Activated B cell treated with CpG ODN at 0.5 μM for 24 hours (primary cell): ENCODE data around the gene THRSP. TPM values are rescaled to one million over a fixed set of nuclear protein-coding genes. Genes with fewer than 3 reads are reported as not detected.
"Not testable (repeated sequence)": the region's sequence is repeated elsewhere in the genome, so short reads cannot be mapped to it uniquely, and the experiment has no call there.

Experiments used
- ATAC-seq: fragments of 200-7000 bp; cut with Tn5 transposase; one replicate; pipeline ENCODE4 v1.10.0; 2021; ENCODE audit warnings: low read depth, mild to moderate bottlenecking, moderate library complexity
- CTCF ChIA-PET: fragments of 350-600 bp; sonication (Branson Sonifier 250); formaldehyde crosslinking; loops from one replicate; lab custom pipeline; 2021; ENCODE audit warnings: antibody characterized with exemption; lab: Charles Lee
- POLR2A ChIA-PET: fragments of 350-600 bp; sonication (Branson Sonifier 250); formaldehyde crosslinking; loops from one replicate; lab custom pipeline; 2021; ENCODE audit warnings: antibody characterized with exemption; lab: Charles Lee
- DNase-seq: peaks from one replicate; pipeline ENCODE4 v3.0.0; 2022
- H3K27ac Mint-ChIP-seq: one replicate; pipeline ENCODE4 v1.8.0; 2020; ENCODE audit warnings: mixed read lengths
- H3K27me3 Mint-ChIP-seq: one replicate; pipeline ENCODE4 v1.8.0; 2021; ENCODE audit warnings: mixed read lengths
- H3K36me3 Mint-ChIP-seq: one replicate; pipeline ENCODE4 v1.8.0; 2021; ENCODE audit warnings: low read depth, mixed read lengths
- H3K4me1 Mint-ChIP-seq: one replicate; pipeline ENCODE4 v1.8.0; 2021; ENCODE audit warnings: mixed read lengths
- H3K4me3 Mint-ChIP-seq: one replicate; pipeline ENCODE4 v1.8.0; 2020; ENCODE audit warnings: mild to moderate bottlenecking, mixed read lengths
- H3K9me3 Mint-ChIP-seq: one replicate; pipeline ENCODE4 v1.8.0; 2020; ENCODE audit warnings: mixed read lengths
- intact Hi-C: fragments of 100-400 bp; cut with micrococcal nuclease; formaldehyde crosslinking; loops from one replicate; pipeline ENCODE4 v1.15.1; 2024
- total RNA-seq: library from RNA; stranded (reverse); gene quantifications from 2 replicates; pipeline ENCODE4 v1.2.3, GENCODE V29; 2022
- TF ChIP-seq, protein P1 (sequence below): fragments of 200-600 bp; IDR thresholded peaks from one replicate; pipeline ENCODE4 v1.8.0; 2022; ENCODE audit warnings: antibody characterized with exemption, mild to moderate bottlenecking

THRSP gene
- total RNA-seq, 1 donor from 2014 or later = not detected

- Mint-ChIP-seq H3K9me3 (no peaks in the 10 kb centered on the region), H3K27me3 (no peaks in the 10 kb centered on the region), H3K4me3 (no peak overlapping the region), H3K4me1 (peaks cover 31% of the 10 kb centered on the region), H3K27ac (no peak overlapping the region), H3K36me3 (peaks cover 3% of the 10 kb centered on the region)
- TF ChIP-seq, protein P1, sequence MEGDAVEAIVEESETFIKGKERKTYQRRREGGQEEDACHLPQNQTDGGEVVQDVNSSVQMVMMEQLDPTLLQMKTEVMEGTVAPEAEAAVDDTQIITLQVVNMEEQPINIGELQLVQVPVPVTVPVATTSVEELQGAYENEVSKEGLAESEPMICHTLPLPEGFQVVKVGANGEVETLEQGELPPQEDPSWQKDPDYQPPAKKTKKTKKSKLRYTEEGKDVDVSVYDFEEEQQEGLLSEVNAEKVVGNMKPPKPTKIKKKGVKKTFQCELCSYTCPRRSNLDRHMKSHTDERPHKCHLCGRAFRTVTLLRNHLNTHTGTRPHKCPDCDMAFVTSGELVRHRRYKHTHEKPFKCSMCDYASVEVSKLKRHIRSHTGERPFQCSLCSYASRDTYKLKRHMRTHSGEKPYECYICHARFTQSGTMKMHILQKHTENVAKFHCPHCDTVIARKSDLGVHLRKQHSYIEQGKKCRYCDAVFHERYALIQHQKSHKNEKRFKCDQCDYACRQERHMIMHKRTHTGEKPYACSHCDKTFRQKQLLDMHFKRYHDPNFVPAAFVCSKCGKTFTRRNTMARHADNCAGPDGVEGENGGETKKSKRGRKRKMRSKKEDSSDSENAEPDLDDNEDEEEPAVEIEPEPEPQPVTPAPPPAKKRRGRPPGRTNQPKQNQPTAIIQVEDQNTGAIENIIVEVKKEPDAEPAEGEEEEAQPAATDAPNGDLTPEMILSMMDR = no peak
- DNase-seq (no peak), ATAC-seq (no peak)
- CTCF ChIA-PET = no interaction called here
- intact Hi-C loops = no loop called here
- POLR2A ChIA-PET = no interaction called here
These were observed 18.5 kb downstream of the THRSP start for GRCh38 chr11:78082146-78082545.

- intact Hi-C loops = no loop called here
- DNase-seq (no peak), ATAC-seq (no peak)
- no peaks in the 10 kb centered on the region for H3K9me3 Mint-ChIP-seq
- H3K4me3 Mint-ChIP-seq = no peak overlapping the region
- ChIA-PET CTCF (no interaction called here), POLR2A (no interaction called here)
- no peak overlapping the region for H3K27ac Mint-ChIP-seq
- peaks cover 24% of the 10 kb centered on the region for H3K4me1 Mint-ChIP-seq
- H3K27me3 Mint-ChIP-seq = no peaks in the 10 kb centered on the region
- TF ChIP-seq, protein P1 = no peak
- H3K36me3 Mint-ChIP-seq = no peaks in the 10 kb centered on the region
These were observed 19.4 kb downstream of the THRSP start for GRCh38 chr11:78083021-78083420.

DNA sequence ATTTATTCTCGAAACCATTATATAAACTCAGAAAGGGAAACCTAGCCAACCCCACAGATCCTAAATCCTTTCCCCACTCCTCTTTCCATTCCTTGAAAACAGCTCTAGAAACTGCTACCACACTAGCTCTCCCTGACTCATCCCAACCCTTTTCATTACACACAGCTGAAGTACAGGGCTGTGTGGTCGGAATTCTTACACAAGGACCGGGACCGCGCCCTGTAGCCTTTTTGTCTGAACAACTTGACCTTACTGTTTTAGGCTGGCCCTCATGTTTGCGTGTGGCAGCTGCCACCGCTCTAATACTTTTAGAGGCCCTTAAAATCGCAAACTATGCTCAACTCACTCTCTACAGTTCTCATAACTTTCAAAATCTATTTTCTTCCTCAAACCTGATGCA is 20.8 kb downstream of the THRSP start:
- H3K4me3 Mint-ChIP-seq, CTCF ChIA-PET: not testable (repeated sequence)

DNA sequence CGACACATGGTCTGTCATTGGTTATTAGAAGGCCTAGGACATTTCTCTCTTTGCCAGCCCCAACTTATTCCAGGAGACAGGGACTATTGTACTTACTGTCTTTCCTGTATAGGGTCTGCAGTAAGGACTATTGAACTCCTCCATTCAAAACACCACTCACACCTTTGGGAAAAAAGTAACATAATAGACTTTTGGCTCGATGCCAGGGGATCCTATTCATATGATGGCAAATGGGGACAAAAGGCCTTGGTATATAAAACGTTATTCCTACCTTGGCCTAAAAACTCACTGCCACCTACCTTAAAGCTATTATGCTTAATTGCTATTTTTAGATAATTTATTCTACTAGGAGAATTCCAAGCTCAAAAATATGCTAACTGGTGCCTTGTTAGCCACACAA is 22.3 kb downstream of the THRSP start:
- no peaks in the 10 kb centered on the region for H3K36me3 Mint-ChIP-seq
- H3K27ac Mint-ChIP-seq = no peak overlapping the region
- intact Hi-C loops = no loop called here
- peaks cover 6% of the 10 kb centered on the region for H3K4me1 Mint-ChIP-seq
- H3K9me3 Mint-ChIP-seq = no peaks in the 10 kb centered on the region
- H3K27me3 Mint-ChIP-seq = no peaks in the 10 kb centered on the region
- TF ChIP-seq, protein P1 = no peak
- ATAC-seq (no peak), DNase-seq (no peak)
- POLR2A ChIA-PET = no interaction called here
- H3K4me3 Mint-ChIP-seq = no peak overlapping the region
- CTCF ChIA-PET = no interaction called here

More for the DNA sequence above, 20.8 kb downstream of the THRSP start:
- peaks cover 12% of the 10 kb centered on the region for H3K4me1 Mint-ChIP-seq
- H3K36me3 Mint-ChIP-seq, intact Hi-C loops, ATAC-seq, DNase-seq, H3K27me3 Mint-ChIP-seq, H3K27ac Mint-ChIP-seq, POLR2A ChIA-PET, H3K9me3 Mint-ChIP-seq: not testable (repeated sequence)

GRCh38 chr11:78086521-78087074 is 22.9 kb downstream of the THRSP start:
- POLR2A ChIA-PET = interaction anchor here (0.6 kb wide), 1 partner anchor 44 kb away, joined by 3 read pairs; no protein-coding TSS in a partner anchor
- CTCF ChIA-PET, H3K4me1 Mint-ChIP-seq: not testable (repeated sequence)

DNA sequence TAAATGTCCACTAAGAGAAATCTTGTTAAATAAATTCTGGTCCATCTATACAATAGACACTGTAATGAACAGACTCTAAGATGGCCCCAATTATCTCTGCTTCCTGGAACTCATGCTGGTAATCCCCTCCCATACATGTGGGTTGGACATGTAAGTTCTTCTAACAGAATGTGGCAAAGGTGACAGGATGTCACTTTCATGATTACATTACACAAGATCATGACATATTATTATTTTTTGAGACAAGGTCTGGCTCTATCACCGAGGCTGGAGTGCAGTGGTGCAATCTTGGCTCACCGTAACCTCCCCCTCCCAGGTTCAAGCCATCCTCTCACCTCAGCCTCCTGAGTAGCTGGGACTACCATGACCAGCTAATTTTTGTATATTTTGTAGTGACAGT is 30.6 kb downstream of the THRSP start:
- DNase-seq (no peak), ATAC-seq (no peak)
- Mint-ChIP-seq H3K4me1 (no peaks in the 10 kb centered on the region), H3K27ac (no peak overlapping the region), H3K9me3 (no peaks in the 10 kb centered on the region), H3K27me3 (no peaks in the 10 kb centered on the region), H3K36me3 (peaks cover 34% of the 10 kb centered on the region), H3K4me3 (no peak overlapping the region)
- ChIA-PET POLR2A (no interaction called here), CTCF (no interaction called here)
- intact Hi-C loops = no loop called here
- TF ChIP-seq, protein P1 = no peak

More at GRCh38 chr11:78086521-78087074, 22.9 kb downstream of the THRSP start:
- H3K4me3 Mint-ChIP-seq, H3K9me3 Mint-ChIP-seq, DNase-seq, ATAC-seq, H3K27ac Mint-ChIP-seq, H3K27me3 Mint-ChIP-seq, intact Hi-C loops, H3K36me3 Mint-ChIP-seq: not testable (repeated sequence)
